NCI-H1092 (cell line): Measurements from ENCODE around the gene COLGALT1.
A peak's percentile ranks its signal among the peaks of the same experiment; 100 is the strongest.
"Not testable (repeated sequence)": the region's sequence is repeated elsewhere in the genome, so short reads cannot be mapped to it uniquely, and the experiment has no call there.

Experiments
- DNase-seq: peaks from one replicate; lab custom pipeline; 2025; lab: John Stamatoyannopoulos, UW

Gene COLGALT1

GRCh38 chr19:17555480-17555928, at the start of gene COLGALT1:
Gene COLGALT1, plus strand, starts transcription at chr19:17555649. Its CDS starts 65 bp downstream, at chr19:17555714.
- peak; percentile 98 for DNase-seq

DNA sequence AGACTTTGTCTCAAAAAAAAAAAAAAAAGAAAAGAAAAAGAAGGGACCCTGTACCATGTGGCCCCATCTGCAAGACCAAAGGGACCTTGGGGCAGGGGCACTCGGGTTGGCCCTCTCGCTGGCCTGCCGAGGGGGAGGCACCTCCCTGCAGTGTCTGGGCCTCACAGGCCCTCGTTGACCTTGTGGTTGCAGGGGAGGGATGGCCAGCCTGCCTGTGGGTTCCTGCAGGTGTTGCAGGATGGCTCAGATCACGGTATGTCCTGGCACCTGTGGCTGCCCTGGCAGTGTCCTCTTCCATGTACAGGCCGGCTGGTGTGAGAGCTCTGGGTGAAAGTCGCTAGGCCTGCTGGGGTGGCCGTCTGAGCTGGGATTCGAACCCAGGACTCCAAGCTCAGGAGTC, 48.7 kb upstream of the COLGALT1 start:
- DNase-seq, result no peak

DNA sequence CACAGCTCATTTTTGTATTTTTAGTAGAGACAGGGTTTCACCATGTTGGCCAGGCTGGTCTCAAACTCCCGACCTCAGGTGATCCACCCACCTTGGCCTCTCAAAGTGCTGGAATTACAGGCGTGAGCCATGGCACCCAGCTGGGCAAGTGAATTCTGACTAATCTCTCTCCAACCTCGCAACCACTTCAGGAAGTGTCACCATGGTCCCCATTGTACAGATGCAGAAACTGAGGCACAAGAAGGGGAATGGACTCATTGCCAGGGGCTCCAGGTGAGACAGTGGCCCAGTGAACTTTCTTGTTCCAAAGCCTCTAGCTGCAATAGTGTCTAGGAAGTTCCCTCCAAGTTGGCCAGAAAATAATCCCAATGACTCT, 46.9 kb upstream of the COLGALT1 start:
- not testable (repeated sequence) for DNase-seq

DNA sequence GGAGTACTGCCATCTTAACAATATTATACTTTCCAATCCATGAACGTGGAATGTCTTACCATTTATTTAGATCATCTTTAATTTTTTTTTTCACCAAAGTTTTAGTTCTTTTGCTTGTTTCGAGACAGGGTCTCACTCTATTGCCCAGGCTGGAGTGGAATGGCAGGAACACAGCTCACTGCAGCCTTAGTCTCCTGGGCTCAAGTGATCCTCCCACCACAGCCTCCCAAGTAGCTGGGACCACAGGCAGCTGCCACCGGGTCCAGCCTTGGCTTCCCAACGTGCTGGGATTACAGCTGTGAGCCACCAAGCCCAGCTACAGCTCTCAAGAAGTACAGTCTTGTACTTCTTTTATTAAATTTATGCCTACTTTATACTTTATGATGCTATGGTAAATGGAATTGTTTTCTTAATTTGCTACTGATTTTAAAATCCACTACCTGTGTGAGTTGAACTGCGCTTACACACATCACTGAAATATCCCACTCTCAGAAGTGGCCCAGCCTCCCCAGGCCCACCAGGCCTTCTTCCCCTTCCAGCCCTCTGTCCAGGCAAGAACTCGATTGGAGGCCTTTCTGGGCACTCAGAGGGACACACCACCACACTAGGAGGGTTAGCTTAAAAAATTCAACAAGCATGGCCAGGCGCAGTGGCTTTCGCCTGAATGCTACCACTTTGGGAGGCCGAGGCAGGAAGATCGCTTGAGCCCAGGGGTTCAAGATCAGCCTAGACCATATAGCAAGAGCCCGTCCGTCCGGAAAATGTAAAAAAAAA, 45.0 kb upstream of the COLGALT1 start:
- no peak for DNase-seq

DNA sequence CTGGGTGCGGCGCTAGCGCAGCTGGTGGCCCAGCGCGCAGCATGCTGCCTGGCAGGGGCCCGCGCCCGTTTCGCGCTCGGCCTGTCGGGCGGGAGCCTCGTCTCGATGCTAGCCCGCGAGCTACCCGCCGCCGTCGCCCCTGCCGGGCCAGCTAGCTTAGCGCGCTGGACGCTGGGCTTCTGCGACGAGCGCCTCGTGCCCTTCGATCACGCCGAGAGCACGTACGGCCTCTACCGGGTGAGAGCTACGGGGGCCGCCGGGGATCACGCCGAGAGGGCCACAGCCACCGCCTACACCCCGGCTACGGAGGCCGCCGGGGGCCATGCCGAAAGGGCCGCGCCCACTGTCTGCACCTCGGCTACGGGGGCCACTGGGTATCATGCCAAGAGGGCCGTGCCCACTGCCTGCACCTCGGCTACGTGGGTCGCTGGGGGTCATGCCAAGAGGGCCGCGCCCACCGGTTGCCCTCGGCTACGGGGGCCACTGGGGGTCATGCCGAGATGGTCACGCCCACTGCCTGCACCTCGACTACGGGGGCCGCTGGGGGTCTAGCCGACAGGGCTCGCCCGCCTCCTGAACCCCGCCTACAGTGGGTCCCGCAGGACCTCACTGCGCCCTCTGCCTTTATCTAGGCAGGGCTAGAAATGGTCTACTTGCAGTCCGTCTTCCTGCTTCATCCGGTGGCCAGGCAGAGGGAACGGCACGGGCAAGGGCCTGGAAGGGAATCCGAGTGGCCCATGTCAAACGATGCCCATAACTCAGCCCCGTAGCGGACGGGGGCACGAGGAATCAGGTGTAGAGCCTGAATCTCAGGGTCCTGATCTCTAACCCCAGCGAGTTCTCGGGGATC, 43.5 kb upstream of the COLGALT1 start:
- peak; percentile 49 for DNase-seq

DNA sequence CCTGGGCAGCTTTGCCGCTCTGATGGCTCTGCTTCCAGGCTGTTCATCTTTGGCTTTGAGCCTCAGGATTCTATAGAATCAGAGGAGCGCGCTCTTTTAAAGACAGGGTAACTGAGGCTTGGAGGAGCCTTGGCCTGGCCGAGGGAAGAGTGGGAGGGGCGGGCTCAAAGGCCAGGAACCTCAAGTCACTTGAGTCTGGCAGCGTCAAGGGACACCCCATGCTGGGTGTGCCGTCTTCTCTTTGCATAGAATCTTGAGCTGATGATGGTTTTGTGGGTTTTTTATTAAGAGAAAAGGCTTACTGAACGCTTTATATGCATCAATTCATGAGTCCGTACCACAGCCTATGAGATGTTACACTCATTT, 42.9 kb upstream of the COLGALT1 start:
- no peak for DNase-seq

DNA sequence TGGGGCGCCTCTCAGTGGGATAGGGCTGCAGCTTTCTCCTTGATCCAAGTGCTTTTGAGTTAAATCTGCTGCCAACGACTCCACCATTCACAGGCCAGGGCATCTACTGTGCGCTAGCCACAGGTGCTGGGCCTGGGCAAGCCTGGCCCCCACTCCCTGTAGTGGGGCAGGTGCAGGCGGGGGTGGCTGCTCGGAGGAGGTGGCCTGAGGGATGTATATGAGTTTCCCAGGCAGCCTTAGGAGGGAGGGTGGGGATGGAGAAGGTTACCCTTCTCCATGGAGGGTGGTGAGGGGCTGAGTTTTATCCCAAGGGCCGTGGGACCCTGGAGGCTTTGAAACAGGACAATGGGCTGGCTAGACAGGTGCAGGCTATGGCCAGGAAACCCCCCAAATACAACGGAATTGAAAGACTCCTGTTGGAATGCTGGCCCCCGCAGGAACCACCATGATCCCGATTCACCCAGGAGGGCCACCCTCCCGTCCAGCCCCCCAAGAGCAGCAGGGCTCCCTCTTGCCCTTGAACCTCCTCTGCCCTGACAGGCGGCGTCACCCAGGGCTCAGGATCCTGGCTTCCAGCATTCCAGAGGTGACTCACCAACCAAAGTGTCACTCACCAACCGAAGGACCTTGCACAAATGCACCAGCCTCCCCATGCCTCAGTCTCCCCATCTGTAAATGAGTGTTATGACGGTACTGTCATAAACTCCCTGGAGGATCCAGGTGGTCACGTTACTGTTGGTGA, 39.9 kb upstream of the COLGALT1 start:
- no peak for DNase-seq

DNA sequence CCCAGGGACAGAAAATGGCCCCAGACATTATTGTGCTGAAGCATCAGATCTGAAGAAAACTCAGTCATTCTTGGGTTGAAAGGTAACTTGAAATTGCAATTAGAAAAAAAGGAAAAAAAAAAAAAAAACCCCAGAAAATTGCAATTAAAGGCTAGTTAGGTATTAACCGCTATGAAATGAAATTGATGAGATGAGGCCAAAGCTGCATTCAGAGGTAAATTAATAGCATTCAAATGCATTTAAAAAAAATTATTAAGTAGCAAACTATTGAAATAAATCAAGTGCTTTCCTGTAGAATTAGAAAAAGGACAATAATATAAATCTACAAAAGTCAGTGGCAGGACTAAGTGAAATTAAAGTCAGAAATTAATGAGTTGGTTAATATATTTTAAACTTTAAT, 37.6 kb upstream of the COLGALT1 start:
- no peak for DNase-seq

DNA sequence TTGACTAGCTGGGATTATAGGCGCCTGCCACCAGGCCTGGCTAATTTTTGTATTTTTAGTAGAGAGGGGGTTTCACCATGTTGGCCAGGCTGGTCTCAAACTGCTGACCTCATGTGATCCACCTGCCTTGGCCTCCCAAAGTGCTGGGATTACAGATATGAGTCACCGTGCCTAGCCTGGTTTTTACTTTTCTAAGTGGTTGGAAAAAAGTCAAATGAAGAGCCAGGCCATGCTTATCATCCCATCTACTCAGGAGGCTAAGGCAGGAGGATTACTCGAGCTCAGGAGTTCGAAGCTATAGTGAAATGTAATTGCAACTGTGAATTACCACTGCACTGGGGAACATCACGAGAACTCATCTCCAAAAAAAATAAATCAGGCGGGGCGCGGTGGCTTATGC, 36.8 kb upstream of the COLGALT1 start:
- not testable (repeated sequence) for DNase-seq

DNA sequence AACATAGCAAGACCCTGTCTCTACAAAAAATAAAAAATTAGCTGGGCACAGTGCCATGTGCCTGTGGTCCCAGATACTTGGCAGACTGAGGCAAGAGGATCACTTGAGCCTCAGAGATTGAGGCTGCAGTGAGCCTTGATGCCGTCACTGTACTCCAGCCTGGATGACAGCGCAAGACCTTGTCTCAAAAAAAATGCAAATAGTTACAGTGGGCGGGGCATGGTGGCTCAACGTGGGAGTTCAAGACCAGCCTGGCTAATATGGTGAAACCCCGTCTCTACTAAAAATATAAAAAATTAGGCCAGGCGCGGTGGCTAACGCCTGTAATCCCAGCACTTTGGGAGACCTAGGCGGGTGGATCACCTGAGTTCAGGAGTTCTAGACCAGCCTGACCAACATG, 35.5 kb upstream of the COLGALT1 start:
- DNase-seq, result no peak

DNA sequence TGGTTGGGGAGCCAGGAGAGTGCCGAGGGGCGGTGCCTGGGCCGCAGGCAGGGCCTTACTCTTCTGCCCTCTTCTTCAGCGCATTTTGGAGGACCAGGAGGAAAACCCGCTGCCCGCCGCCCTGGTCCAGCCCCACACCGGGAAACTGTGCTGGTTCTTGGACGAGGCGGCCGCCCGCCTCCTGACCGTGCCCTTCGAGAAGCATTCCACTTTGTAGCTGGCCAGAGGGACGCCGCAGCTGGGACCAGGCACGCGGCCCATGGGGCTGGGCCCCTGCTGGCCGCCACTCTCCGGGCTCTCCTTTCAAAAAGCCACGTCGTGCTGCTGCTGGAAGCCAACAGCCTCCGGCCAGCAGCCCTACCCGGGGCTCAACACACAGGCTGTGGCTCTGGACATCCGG, 34.6 kb upstream of the COLGALT1 start:
- no peak for DNase-seq

DNA sequence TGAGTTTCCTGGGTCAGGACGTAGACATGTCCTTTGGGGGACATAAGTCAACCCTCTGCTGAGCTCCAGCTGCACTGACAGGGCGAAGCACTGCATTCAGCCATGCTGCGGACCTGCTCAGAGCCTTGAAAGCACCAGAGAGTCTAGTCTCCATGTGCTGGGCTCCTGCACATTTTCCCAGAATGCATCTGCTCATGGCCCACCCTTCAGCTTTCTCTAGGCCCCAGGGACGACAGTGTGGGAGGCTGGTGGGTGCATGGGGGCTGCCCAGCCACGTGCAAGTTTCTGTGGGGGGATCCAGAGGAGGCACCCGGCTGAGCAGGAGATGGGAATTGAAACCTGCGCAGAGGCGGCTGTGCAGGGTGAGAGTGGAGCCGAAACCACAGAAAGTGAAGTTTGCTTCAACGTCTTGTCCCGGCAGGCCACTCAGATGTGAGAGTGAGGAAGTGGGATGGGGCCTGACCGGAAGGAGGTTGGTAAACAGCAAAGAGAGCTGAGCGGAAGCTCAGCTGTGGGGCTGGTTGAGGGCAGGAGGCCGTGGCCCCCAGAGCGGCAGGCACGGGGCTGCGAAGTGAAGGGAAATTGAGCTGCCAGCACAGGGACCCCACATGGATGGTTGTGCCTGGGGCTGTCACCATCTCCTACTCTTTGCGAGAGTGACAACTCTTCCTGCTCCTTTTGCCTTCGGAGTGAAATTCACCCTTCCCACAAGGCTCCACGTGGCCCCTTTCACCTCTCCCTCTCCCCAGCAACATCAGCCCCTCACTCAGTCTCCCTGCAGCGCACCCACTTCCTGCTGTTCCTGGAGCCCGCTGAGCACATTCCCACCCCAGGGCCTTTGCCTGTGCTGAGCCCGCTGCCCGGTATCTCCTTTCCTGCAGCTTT, 32.2 kb upstream of the COLGALT1 start:
- DNase-seq, result no peak

DNA sequence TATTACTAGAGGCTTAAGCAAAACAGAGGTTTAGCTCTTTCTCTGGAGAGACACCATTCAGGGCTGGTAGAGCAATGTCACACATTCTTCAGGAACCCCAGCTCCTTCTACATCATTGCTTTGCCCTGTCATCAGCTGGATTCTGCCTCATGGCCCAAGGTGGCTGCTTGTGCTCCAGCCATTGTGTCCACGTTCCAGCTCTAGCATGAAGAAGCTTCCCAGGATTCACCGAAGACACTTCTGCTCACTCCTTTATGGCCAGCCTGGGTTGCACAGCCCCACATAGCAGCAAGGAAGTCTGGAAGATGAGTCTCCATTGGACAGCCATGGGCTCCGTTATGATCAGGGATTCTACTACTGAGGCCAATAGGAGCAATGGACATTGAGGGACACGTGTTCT, 30.8 kb upstream of the COLGALT1 start:
- DNase-seq, result no peak

DNA sequence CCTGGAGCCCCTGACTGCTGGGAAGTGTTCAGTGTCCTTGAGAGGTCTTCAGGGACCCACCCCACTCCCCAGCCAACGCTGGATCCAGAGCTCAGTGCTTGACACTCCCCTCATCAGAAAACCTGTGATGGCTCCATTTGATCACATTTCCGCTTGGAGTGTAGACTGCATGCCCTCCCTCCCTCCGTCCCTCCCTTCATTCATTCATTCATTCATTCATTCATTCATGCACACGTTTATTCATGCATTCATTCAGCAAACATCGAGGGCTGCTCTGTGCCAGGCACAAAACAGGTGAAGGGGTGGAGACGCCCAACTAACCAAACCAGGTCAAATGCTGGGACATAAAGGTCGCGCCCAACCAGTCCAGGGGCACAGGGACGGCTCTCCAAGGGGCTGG, 30.3 kb upstream of the COLGALT1 start:
- DNase-seq, result no peak

DNA sequence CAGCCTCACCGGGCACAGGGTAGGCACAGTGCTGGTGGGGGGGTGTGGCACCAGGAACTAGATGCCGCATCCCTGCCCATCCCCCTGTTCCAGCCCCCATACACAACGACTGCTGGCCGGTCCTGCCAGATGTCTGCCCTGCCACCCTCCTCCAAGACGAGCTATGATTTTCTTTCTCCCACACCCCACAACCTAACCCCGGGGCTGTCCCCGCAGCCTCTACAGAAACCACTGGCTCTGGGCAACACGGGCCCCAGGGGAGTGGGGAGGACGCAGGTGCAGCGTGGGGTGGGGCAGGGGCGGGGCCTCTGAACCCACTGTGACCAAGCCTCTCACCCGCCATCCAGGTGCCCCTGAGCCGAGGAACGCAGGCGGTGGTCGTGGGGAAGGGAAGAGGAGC, 28.5 kb upstream of the COLGALT1 start:
- DNase-seq, result no peak

GRCh38 chr19:17527326-17527725, 28.1 kb upstream of the COLGALT1 start:
- no peak for DNase-seq

- no peak for DNase-seq
Observed at GRCh38 chr19:17528610-17529009, 26.8 kb upstream of the COLGALT1 start.

GRCh38 chr19:17529239-17530158, 25.9 kb upstream of the COLGALT1 start:
- DNase-seq, result no peak

GRCh38 chr19:17530586-17530985, 24.9 kb upstream of the COLGALT1 start:
- peak; percentile 63 for DNase-seq

DNA sequence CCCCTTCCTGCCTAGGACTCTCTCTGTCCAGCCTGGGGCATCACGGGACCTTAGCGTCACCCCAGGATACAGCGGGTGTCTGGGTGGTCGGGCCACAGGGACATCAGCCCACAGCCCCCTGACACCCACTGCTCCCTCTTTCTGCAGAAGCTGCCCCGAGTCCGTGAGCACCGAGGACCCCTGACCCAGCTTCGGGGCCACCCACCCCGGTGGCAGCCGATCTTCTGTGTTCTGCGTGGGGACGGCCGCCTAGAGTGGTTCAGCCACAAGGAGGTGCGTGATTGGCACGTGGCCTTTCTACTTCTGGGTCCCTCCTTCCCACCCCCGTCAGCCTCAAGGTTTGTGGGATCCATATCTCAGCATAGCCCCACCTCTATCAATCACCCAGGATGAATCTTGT, 23.3 kb upstream of the COLGALT1 start:
- no peak for DNase-seq

DNA sequence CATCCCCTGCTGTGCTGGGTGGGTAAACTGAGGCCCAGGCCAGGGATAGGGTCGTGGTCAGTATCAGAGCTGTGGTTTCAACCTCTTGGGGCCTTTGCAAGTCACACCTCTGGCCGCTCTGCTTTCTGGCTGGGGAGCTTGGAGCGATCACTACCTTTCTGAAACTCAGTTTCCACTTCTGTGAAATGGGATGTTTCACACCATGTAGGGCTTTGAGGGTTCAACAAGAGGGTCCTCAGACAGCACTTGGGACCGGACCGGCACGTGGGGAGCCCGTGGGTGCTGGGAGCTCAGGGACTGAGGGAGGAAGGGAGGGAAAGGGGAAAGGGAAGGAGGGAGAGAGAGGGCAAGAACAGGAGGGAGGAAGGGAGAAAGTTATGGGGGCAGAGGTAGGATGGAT, 22.9 kb upstream of the COLGALT1 start:
- DNase-seq, result no peak
